ENCODE measurements around the gene MRTFB.
"Not testable (repeated sequence)": the region's sequence is repeated elsewhere in the genome, so short reads cannot be mapped to it uniquely, and the experiment has no call there.

The MRTFB gene

DNA sequence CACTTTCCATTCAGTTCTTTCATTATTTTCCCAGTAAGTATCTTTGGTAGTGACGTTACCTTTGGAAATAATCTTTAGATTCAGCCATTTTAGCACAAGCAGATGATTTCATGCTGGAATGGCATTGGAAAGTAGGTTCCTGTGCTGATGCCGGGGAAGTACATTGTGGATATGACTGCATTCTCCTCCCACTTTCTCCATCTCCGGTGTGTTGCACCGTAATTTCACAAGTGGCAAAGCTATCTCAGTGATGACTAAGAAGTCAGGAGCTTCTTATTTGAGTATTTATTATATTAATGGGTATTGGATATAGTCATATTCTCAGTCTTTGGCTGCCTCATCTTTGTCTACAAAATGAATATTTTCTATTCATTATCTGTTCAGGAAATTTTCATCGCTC, 69.8 kb downstream of the MRTFB start:
- DNase-seq, result no peak

DNA sequence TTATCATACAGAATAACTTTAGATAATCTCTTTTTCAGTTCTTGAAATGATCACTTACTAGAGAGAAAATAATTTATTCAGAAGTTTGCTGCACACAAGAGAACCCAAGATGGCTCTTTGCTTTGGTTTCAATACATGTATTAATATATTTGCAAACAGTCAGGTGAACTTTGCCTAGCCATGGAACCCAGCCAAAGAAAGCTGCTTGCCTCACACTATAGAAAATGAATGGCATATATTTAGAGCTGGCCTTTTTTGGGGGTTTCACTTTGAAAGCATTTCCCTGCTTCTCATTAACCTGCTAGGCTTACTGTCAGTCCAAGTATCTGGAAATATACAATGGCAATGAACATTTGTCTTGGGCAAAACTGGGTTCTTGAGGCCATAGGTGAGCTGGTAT, 75.3 kb downstream of the MRTFB start:
- no peak for DNase-seq

DNA sequence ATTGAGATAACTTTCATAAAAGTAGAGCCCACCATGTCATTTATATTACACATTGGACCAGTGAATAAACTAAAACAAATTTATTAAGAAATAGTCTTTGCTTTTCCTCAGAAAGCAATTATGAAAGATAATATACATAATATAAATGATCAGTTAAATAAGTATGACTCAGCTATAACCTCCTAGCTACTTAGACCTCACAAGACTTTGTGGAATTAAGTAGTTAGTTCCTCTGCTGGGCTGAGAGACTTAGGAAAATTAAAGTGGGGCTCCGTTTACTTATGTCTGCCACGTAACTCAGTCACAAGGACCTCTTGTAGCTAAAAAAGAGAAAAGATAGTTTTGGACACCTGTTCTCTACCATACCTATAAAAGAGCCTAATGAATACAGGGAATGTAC, 76.9 kb downstream of the MRTFB start:
- DNase-seq, result no peak

DNA sequence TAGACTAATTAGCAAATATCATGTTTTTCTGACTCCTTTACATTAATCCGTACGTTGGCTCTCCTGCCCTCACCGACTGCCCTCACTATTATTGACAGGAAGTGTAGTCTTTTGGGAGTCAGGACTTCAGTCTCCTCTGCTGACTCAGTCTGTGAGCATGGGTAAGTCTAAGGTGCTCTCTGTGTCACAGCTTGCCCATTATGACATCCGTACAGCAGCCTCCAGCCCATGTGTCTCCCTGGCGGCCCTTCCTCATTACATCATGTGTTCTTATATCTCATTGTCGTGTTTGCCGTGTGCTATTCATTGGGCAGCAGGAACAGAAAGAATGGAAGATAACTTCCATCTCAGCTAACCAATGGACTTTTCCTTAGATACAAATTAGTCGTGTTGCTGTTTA, 77.5 kb downstream of the MRTFB start:
- no peak for DNase-seq

DNA sequence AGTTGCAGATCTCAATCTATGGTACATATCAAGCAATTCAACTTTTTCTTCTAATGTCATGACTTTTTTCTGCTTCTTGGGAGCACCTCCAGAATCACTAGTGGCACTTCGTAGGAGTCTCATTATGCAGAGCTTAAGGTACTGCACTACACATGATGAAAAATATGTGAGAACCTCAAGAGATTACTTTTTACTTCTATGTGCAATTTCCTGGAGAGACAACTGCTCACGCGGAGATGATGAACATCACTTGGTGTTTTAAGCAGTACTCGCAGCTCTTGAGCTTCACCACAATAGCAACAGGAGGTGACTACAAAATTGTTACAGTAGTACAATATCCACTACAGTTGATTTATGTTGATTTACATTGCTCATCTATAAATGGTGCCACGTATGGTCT, 79.7 kb downstream of the MRTFB start:
- DNase-seq, result no peak

DNA sequence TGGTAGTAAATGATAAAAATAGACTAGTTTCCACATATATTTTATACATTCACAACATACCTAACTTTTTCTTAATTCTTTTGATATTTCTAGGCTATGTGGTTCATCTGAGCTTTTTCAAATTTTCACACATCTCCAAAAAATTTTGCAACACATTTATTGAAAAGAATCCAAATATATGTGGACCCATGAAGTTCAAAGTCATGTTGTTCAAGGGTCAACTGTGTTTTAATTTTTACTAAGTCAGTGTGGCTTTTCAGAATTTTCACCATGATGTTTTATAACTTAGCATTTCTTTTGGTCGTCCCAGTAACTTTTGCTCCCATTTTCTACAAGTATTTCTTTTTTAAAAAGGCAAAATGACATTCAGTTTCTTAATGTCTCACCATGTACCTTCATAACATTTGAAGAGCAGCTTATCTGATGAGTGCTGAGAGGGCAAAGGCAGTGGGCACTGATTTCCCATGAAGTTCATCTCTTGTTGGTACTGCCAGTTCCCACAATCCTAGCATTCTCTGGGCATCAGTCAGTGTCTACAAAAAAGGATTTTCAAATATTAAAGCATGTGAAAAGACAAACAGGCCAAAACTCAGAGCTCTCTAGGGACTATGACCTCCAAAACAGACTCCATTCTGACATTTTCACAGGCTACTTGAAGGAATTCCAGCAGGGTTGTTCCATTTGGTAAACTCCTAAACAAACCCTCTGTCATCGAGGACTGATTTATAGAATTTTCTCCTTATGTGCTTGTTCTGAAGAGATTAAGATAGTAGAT, 80.3 kb downstream of the MRTFB start:
- DNase-seq, result no peak

DNA sequence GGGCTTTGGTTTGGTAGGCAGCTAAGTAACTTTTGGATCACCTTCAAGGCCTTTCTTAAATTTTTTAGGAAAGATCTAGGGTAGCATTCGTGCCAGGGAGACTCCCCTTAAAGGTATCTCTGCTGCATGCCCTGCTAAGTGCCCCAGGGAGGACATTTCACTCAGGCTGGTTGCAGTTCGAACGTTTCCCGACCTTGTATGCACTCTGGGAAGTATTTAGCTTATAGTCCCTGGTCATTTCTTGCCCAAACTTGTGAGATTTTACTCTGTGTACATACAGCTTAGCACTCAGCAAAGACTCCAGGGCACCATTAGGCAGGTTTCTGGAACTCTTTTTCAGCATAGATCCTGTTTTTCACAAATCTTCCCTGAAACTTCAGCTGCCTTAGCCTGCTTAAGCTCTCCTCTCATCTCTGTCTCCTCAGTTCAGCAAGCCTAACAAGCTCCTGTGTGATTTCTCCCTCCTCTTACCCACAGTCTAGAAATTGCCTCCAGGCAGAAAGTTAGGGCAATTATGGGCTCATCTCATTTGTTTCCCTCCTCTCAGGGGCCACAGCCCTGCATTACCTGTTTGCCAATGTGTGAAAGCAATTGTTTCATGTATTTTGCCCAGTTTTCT, 84.6 kb downstream of the MRTFB start:
- no peak for DNase-seq

DNA sequence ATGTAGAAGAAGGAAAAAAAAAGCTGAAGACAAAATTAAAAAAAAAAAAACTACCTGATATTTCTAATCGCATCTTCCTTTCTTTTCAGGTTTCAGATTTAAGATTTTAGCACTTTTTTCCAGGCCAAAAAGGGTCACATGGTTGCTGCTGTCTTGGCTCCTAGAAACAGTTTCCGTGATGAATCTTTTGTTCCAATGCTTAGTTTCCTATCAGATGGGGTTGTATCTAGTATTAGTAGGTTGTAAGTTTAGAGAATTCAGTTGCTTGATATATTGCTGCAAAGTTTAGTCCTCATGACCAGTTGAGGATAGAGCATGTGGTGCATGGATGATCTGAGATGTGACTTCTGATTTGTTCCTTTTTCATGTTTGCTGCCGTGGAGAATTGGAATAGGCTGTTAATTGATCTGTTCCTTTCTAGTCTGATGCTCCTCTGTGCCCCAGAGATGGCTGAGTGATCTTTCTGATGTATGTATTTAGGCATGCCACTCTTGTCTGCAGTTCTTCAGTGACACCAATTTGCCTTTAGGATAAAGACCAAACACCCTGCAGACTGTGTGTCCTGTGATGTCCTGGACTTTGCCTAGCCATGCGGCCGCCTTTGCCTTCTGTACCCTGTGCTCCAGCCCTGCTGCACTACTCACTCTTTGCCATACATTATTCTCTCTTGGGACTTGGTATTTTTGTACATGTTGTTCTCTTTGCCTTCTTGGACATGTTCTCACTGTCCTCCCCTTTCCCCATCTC, 94.0 kb downstream of the MRTFB start:
- no peak for DNase-seq

DNA sequence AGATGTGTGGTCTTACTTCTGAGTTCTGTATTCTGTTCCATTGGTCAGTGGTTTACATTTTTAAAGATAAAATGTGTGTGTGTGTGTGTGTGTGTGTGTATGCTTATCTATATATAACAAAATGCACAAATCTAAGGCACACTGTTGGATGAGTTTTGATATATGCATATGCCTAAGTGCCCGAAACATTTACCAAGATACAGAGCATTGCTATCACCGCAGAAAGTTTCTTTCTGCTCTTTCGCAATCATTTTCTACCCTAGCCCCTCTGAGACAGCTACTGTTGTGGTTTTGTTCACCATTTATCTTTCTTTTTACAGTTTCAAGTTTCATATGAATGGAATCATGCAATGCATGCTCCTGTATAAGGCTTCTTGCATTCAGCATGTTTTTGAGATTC, 97.0 kb downstream of the MRTFB start:
- no peak for DNase-seq

DNA sequence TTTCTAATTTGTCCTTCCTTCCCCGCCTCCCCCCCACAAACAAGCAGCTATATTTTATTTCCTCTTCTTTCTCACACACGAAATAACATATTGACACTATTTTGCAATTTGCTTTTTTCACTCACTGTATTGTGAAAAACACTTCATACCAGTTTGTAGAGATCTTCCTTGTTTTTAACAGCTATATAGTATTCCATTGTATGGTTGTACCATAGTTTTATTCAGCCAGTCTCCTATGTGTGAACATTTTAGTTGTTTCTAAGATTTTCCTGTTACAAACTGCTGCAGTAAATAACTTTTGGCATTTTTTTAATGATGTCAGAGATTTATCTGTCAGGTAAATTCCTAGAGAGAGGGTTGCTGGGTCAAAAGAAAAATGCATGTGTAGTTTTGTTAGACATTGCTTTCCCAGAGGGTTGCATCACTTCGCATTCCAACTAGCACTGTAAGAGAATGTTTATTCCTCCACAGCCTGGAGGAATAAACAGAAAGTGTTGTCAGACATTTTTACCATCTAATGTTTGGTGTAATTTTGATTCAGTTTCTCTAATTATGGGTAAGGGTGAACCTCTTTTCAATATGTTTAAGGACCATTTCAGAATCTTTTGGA, 101.2 kb downstream of the MRTFB start:
- no peak for DNase-seq

DNA sequence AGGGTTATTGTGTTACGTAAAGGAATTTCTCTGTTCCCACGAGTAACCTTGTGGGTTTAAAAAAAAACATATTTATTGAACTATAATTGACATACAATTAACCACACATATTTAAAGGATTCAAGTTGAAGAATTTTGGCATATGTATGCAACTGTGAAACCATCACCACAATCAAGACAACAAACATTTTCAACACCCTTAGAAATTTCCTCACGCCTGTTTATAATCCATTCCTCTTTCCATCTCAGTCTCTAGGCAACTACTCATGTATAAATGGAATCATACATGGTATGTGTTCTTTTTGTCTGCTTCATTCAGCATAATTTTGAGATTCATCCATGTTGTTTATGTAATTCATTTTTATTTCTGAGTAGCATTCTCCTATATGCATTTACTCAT, 104.0 kb downstream of the MRTFB start:
- no peak for DNase-seq

DNA sequence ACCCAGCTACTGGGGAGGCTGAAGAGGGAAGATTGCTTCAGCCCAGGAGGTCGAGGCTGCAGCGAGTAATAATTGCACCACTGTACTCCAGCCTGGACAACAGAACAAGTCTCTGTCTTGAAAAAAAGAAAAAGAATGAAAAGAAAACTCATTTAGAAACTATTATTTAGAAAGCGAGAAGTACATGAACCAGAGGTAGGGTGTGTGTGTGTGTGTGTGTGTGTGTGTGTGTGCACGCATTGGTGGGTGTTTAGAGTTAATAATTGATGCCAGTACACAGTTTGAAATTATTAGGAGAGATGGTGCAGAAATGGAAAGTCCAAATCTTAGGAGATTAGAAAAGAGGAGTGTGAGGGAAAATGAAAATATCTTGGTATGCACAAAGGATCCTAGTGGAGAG, 106.6 kb downstream of the MRTFB start:
- DNase-seq, result no peak

DNA sequence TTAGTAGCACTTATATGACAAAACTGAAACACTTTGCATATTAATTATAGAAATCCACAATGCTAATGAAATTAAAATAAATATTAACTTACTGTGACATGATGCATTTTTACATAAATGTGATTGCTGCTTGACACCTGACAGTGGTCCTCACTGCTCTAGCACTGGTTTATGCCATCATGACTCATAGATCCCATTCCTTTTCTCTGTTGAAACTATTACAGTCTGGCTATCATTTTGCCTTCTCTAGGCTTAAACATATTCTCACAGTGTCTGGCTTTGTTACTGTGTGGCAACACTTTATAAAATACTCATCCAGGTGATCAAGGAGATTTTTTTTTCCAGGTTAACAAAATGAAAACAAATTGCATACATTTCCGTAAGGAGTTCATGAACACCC, 108.0 kb downstream of the MRTFB start:
- no peak for DNase-seq

DNA sequence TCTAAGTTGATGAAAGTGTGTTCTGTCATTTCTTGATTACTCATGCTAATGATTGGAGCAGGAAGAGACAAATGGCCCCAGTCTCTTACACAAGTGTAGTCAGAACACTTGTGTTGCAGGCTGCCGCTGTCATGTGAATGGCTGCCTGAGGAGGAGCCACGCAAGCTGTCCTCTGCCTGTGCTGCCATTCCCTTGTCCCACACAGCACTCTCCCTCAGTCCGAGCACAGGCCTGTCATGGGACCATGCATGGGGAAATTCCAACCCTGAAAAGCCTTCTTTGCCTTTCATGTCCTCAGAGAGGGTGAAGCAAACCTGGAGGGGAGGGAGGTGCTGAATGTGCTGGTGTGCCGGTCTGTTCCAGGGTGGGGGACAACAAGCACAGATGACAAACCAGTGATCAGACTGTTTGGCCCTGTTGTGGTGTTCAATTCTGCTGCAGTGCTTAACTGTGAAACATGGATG, 109.4 kb downstream of the MRTFB start:
- no peak for DNase-seq

DNA sequence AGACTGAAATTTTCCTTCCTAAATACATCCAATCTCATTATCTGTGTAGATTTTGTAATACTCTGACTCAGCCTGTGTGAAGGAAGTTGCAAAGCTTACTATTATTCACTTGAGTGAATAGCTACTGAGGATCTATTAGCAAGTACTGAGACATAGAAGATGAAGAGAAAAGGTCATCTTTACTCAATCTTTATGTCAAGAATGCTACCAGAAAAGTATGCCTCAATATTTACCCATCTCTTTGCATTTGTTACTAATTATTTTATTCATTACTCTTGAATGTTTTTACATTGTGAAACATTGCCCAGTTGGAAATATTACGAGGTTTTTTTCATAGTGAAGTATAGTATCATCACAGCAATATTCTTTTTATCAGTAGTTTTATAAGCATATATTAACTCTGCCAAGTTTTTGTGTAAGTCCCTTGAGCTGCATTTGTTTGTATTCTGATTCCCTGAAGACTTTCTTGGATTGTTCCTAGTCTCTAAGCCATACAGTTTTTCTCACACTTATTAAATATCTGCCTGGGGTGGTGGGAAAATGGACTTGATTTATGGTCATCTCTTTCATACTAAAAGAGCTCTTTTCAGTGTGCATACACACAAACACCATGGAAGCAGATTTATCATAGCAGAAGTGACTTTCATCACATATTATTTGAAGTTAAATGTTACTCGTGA, 110.4 kb downstream of the MRTFB start:
- DNase-seq, result no peak

DNA sequence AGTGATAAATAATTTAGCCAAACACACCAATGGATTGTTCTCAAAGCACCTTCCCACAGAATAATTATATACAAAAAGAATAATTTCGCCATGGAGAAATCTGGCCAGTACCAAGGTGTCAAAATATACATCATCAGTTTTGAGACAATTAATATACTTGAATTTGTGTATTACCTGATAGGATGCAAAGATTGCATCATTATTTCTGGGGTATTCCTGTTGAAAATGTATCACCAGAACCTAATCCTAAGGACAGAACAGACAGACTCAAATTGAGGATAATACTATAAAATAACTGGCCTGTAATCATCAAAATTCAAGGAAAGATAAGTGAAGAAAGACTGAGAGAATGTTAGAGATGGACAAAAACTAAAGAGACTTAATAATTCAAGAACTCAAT, 111.9 kb downstream of the MRTFB start:
- DNase-seq, result no peak

DNA sequence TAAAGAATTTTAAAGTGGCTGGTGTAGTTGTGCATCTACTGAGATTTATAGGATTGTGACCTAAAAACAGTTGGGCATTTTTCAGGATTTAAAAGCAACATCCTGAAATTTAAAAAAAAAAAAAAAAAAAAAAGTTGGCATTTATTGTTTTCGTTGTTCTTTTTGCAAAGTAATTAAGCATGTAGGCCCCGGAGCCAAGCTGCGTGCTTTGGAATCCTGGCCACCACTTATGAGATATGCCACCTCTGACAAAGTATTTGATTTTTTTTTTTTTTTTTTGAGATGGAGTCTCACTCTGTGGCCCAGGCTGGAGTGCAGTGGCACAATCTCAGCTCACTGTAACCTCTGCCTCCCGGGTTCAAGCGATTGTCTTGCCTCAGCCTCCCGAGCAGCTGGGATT, 112.8 kb downstream of the MRTFB start:
- DNase-seq, result not testable (repeated sequence)

DNA sequence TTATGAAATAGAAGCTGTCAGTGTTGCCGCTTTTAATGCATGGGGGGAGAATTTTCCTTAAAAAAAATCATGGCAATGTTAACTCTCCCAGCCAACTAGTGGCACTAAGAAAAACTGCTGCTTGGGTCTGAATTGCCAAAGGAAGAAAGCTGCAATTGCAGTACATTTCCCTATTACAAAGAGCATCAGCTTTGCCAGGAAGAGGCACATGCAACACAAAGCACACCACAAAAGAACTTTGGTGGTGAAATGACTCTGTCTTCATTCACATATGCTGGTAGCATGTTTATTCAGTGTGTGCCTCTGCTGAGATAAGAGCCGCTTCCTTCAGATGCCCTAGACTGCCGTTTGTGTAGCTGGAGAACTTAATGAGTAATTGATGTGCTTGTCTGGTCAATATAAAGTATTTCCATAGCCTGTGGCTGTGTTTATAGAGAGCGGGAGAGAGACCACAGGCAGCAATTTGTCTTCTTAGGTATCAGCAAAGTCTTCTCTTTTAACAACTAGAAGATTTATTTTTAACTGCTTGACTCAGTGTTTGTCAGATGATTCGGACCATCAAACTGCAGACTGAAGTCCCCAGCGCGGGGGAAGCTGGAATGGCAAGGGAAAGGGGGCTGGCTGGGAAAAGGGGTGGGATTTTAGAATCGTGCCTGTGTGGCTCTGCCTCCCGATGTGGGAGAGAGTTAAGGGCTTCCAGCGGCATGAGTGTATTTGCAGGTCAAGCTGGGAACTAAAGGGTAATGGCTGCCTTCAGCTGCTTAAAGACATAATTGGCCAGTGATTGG, 115.1 kb downstream of the MRTFB start:
- DNase-seq, result peak; percentile 63

DNA sequence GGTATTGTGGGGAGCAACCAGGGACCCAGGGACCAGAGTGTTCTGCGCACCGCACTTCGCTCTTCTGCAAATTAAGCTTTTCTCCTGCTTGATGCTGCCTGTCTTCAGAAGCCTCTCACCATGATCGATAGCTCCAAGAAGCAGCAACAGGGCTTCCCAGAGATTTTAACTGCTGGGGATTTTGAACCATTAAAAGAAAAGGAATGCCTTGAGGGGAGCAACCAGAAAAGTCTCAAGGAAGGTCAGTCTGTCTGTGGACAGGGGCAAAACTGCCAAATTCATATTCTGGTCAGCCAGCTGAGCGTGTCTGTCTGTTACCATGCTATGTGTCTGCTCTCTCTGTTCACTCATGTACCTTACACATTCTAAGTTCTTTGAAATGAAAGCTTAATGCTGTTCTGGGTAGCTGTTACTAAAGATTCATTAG, 115.7 kb downstream of the MRTFB start:
- no peak for DNase-seq

DNA sequence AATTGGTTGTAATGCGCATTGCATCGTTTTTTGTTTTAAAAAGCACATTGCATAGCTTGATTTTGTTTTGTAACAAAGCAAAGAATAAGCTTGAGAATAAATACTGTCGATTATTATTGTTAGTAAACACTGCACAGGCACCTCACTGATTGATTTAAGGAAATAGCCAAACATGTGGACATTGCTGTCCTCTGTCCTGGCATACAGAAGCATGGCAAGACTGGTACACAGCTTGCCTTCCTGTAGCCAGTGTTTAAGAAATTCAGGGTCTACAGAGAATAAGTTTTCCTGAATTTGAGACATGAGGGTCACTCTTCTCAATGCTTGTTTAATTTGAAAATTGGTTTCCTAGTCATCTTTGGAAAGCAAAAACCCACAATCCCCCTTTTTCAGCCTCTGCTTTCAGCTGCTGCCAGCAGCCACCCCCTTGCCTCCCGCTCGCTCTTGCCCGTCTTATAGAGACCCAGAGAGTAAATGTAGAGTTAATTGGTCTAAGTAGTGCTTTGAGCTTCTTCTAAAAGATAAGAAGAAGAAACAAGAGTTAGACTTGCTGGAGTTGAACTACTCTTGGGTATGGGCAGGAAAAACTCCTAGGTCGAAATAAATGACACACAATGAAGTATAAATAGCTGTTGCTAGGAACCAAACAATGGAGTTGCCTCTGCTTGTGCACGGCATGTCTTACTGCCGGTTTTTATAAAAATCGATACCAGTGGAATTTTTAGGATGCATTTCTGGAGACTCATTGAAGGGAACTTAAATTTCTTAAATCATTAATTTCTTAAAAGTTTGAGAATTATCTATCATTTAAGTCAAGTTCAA, 116.6 kb downstream of the MRTFB start:
- no peak for DNase-seq

DNA sequence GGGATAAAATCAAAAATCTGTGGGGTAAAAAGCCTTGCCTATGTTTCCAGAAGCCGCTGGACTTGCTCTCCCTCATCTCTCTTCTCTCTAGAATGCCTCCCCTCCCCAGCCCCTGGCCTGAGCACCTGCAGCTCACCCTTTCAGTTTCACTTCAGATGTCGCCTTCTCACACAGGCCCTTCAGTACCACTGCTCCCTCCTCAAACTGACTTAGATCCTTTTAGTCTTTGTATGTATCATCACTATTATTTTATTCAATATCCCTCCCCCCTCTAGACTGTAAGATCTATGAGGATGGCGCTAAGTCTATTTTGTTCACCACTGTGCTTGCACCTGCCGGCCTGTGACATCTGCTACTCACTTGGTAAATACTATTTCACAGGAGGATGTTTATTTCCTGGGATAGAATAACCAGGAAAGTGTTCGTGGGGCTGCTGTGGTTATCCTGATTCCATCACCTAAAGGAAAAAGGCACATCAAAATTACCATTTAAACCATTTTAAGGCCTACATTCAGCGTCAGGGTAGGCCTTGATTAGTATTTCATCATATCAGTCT, 122.3 kb downstream of the MRTFB start:
- no peak for DNase-seq
